ENCODE results near the gene SIPA1L3.

The SIPA1L3 gene

DNA sequence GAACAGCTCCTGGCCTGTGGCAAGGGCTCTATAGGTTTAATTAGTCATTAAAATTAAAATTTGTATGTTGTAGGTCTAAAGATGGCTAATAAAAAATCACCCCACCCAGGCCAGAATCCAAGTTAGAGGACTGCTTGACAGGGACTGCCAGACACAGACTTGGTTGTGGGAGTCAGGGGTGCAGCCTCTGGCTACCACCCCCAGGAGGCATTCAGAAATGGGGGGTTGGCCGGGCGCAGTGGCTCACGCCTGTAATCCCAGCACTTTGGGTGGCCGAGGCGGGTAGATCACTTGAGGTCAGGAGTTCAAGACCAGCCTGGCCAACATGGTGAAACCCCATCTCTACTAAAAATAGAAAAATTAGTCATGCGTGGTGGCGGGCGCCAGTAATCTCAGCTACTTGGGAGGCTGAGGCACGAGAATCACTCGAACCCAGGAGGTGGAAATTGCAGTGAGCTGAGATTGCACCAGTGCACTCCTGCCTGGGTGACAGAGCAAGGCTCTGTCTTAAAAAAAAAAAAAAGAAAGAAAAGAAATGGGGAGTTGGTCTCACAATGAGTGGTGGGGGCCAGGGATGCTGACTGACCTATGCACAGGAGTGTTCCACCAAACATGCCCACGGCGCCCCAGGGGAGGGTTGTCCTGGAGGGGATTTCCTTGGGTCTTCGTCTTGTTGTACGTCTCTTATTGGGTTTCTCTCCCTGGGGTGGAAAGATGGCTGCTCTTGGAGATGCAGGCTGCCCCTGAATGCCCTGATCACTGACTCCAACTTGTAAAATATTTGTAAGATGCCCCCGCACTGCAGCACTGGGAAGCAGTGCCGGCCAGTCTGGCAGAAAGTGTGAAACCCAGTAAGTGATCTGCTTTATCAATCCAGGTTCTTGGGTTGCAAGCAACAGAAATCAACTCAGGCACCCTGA, 68.8 kb downstream of the SIPA1L3 start:
- DNase-seq (ENCODE audit: low read depth in 2 of 3, low spot score in 1 of 3), result no peak

DNA sequence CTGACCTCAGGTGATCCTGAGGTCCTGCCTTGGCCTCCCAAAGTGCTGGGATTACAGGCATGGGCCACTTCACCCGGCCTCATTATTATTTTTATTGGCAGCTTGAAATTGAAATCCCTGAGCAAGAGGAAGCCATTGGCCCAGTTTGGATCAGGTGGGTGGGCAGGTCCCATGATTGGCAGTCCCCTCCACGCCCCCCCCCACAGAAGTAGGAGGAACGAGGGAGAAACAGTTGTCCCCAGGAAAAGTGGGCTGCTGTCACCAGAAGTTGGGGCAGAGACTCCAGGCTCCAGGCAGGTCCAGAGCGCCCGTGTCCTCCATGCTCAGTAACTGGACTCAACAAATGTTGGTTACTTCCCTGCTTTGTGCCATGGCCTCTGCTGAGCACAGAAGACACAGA, 70.4 kb downstream of the SIPA1L3 start:
- DNase-seq (ENCODE audit: low read depth in 2 of 3, low spot score in 1 of 3), result no peak

- DNase-seq (ENCODE audit: low read depth in 2 of 3, low spot score in 1 of 3), result no peak
Measured at GRCh38 chr19:37977992-37978391, 71.0 kb downstream of the SIPA1L3 start.

DNA sequence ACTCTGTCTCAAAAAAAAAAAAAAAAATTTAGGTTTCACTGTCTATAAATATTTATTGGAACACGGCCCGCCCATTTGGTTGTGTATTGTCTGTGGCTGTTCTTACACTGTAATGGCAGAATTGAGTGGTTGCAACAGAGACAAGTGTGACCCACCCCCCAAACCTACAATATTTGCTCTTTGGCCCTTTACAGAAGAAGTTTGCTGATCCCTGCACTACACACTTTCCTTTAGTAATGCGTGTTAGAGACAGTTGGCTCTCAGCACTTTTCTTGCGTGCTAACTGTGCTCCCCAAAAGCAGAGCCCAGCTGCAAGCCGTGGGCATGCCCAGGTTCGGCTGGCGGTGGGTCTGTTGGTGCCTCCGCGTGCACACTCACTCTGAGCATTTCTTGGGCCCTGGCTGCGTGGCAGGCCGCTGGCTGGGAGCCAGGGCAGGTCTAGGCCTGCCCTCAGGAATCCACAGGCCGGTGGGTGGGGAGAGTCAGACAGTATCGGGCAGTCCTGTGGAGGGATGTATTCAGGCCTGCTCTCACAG, 72.6 kb downstream of the SIPA1L3 start:
- no peak for DNase-seq (ENCODE audit: low read depth in 2 of 3, low spot score in 1 of 3)

GRCh38 chr19:37980419-37981170, 73.6 kb downstream of the SIPA1L3 start:
- no peak for DNase-seq (ENCODE audit: low read depth in 2 of 3, low spot score in 1 of 3)

GRCh38 chr19:37981785-37982475, 74.9 kb downstream of the SIPA1L3 start:
- DNase-seq (ENCODE audit: low read depth in 2 of 3, low spot score in 1 of 3), result no peak

GRCh38 chr19:37982655-37983054, 75.6 kb downstream of the SIPA1L3 start:
- DNase-seq (ENCODE audit: low read depth in 2 of 3, low spot score in 1 of 3), result no peak

DNA sequence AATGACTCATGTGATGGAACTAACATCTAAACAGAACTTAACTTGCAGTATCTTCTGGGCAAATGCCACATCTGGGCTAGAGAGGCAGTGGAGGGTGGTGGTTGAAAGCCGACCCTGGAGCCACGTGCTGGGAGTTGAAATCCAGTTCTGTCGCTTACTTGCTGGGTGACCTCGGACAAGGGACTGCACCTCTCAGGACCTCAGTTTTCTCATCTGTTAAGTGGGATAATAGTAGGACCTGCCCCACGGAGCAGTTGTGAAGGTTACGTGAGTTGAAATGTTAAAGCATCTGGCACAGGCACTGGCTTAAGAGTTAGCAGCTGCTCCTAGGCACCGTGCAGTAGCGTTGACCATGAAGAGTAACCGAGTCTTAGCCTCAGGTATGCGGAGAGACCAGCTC, 76.1 kb downstream of the SIPA1L3 start:
- DNase-seq (ENCODE audit: low read depth in 2 of 3, low spot score in 1 of 3), result no peak

DNA sequence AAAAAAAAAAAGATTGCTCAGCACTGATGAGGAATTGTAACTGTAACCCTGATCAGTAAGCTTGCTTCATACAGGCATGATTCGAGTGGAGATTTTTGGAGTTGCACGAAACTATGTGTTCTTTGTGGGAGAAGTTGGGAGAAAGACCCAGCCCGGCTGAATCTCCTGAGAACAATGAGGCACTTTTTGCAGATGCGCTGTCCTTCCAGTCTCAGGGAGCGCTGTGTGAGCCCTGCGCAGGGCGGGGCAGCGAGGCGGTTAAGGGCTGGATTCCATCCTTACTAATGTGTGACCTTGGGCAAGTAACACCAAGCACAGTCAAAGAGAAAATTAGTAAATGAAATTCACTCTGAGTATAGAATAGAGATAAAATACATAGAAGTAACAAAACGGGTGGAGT, 76.9 kb downstream of the SIPA1L3 start:
- no peak for DNase-seq (ENCODE audit: low read depth in 2 of 3, low spot score in 1 of 3)

DNA sequence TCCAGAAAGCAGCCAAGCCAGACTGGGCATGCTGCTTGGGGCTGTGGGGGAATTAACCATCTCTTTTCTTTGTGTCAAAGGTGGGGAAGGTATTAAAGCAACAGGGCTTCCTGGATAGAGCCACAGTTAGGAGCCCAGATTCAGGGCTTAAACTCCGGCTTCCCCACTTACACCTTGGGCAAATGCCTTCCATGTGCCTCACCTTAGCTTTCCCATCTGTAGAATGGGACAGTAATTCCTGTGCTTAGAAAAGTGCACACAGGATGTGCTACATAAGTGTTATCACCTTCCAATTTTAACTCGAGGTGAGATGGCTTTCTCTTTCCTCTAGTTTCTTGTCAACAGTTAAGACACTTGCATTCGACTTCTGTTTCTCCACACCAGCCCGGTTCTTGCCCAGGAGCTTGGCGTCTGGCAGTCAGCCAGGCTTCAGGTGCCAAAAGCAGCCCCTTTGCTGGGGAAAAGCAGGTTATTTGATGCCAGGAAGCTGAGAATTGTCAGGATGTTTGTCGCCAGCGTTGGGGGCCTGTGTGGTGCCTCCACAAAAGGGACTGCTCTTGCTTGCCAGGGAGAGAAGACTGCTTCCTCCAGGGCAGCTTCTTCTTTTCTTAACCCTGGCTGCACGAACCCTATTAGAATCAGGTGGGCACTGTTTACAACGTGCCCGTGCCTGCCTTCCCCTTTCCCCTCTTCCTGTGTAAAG, 79.2 kb downstream of the SIPA1L3 start:
- DNase-seq (ENCODE audit: low read depth in 2 of 3, low spot score in 1 of 3), result no peak

- DNase-seq (ENCODE audit: low read depth in 2 of 3, low spot score in 1 of 3), result no peak
Measured at GRCh38 chr19:37987356-37988332, 80.6 kb downstream of the SIPA1L3 start.

DNA sequence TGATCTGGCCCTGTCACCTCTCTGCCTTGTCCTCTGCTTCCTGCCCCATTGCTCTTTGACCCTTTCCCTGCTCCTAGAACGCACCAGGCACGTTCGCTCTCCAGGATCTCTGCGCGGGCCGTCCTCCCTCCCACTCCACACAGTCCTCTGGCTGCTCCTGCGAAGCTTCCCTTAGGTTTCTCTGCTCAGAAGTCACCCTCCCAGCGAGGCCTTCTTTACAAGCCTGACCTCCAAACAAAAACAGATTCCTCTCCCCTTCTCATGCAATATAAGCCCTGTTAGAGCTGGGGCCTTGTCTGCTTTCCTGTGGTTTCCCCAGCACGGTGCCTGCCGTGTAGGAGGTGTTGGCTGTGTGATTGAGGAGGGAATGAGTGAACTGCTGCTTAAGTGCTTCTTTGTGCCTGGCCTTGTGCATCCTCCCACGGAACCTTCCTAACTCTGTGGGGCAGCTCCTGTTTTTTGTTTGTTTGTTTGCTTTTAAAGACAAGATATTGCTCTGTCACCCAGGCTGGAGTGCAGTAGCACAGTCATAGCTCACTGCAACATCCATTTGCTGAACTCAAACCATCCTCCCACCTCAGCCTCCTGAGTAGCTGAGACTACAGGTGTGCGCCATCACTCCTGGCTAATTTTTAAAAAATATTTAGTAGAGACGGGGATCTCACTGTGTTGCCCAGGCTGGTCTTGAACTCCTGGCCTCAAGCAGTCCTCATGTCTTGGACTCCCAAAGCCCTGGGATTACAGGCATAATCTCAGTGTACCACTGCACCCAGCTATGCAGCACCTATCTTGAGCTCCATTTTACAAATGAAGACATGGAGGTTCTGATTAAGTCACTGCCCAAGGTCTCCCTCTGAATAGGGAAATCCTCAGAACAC, 82.0 kb downstream of the SIPA1L3 start:
- no peak for DNase-seq (ENCODE audit: low read depth in 2 of 3, low spot score in 1 of 3)

GRCh38 chr19:37989855-37990254, 82.8 kb downstream of the SIPA1L3 start:
- DNase-seq (ENCODE audit: low read depth in 2 of 3, low spot score in 1 of 3), result no peak

- DNase-seq (ENCODE audit: low read depth in 2 of 3, low spot score in 1 of 3), result no peak
Measured at GRCh38 chr19:37990362-37990761, 83.4 kb downstream of the SIPA1L3 start.

DNA sequence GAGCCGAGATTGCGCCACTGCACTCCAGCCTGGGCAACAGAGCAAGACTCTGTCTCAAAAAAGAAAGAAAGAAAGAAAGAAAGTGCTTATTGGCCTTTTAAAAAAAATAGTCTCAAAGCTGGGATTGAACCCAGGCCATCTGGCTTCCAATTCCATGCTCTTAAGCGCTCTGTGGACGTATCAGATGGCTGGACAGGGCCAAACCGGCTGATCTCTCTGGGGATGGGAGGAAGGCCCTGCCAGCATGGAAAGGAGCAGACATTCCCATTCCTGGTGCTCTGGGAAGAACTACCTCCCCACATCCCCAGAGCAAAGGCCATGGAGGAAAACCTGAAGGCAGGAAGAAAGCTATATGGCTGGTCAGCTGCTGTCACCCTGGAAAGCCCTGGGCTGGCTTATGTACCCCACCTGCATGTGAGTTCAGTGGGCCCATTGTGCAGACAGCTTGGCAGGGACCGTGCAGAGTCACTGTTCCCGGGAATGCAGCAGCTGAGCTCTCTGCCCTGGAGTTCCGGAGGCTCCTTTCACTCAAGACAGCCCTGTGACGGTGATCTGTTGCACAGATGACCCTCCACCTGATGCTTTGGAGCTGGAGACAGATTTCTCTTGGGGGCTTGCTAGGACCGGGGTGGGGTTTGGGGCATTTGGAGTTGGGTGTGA, 84.3 kb downstream of the SIPA1L3 start:
- no peak for DNase-seq (ENCODE audit: low read depth in 2 of 3, low spot score in 1 of 3)

DNA sequence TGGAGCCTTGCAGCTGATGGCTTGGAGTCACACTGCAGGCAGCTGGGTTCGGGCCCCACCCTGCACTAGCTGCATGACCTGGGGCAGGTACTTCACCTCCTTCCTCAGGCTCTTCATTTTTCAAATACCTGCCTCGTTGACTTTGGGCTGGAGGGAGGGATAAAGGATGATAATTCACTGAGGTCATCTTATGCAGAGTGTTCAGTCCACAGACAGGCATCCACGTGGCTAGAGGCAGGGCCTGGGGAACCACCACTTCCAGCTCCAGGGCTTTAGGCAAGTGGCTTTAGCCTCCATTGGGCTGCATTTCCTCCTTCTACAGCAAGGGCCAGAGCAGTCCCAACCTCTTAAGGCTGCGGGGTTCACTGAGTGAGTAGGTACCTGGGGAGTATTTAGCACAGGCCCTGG, 84.8 kb downstream of the SIPA1L3 start:
- DNase-seq (ENCODE audit: low read depth in 2 of 3, low spot score in 1 of 3), result no peak

GRCh38 chr19:37992761-37993160, 85.8 kb downstream of the SIPA1L3 start:
- DNase-seq (ENCODE audit: low read depth in 2 of 3, low spot score in 1 of 3), result no peak

DNA sequence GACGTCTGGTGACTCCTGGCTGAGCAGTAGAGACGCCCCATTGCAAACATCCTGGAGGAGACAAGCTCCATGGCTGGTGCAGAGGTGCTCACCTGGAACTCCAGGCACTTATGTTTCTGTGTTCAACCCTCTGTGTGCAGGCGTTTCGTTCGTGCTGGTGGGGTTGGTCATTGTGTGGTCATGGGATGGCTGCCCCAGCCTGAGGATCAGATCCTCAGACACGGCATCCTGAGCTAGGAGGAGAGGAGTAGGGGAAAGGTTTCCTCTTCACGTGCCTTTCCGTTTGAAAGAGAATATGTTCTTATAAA, 87.8 kb downstream of the SIPA1L3 start:
- no peak for DNase-seq (ENCODE audit: low read depth in 2 of 3, low spot score in 1 of 3)
